Activated T-cell treated with anti-CD3 and anti-CD28 coated beads for 48 hours (primary cell): ENCODE measurements around the gene SPATS2L.
"Not testable (repeated sequence)": the region's sequence is repeated elsewhere in the genome, so short reads cannot be mapped to it uniquely, and the experiment has no call there.

Experiments used
- DNase-seq: peaks from one replicate; pipeline ENCODE4 v3.0.0-alpha.2; 2020; ENCODE audit warnings: low read depth

SPATS2L gene

GRCh38 chr2:200320344-200320743 is 13.9 kb downstream of the SPATS2L start:
- DNase-seq: no peak

GRCh38 chr2:200320991-200321390 is 14.5 kb downstream of the SPATS2L start:
- no peak for DNase-seq

DNA sequence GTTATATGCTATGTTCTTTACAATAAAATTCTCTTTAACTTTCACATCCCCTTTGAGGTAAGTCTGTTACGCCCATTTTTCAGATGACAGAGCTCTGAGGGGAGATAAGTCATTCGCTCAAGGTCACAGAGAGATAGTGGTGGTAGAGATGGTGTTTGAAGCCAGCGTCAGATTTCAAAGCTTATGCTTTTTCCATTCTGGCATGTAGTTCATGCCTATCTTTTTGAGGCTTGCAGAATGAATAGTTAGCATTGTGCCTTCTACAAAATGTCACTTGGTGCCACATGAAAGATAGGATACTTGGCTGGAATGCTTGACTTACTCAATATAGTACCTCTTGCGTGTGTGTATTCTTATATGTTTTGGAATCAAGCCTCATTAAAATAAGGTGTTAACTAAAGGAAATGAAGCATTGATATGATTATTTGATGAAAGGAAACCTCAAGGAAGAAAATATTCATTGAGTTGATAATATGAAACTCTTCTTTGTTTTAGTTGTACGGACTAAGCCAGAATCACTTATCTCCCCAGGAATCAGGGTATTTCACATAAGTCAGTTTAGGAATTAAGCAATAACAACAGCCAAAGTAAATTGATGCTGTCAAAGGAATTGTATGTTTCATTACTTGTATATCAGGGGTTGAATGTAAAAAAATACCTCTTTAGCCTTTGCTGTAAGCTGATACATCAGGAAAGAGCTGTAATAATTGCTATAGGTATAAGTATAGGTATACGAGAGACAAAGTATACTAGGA is 15.5 kb downstream of the SPATS2L start:
- DNase-seq: no peak

GRCh38 chr2:200322607-200323006 is 16.1 kb downstream of the SPATS2L start:
- DNase-seq: no peak

DNA sequence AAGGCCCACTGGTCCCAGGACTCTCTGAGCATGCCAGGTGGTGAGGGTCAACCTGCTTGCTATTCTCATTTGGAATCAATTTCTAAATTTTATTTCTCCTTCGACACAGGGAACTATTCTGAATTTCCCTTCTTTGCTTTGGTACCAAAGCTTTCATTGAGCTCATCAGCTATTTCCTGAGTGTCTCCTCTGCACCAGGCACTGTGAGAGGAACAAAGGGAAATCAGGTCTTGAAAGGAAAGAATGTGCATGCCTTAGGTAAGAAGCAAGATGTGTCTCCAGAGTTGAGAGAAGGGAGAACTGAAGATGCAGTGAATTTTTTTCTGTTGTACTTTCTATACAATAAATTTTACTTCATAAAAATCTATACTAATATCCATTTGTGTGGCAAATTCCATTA is 17.9 kb downstream of the SPATS2L start:
- DNase-seq: no peak

DNA sequence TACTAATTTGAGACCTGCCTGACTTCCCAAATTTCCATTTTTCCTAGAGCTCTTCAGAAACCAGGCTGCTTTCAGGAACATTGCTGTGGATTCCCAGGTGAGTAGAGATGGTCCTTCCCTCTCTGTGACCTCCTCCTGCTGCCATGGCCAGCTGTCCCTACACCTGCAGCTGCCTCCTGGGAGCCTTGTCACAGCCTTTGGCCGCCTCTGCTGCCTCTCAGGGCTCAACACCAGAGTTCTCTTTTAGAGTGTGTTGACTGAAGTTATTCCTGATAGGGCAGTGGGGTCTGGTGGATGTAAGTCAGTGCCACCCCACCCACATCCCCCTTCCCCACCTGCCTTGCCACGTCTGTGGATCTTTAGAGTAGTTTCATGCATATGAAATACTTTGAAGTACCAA is 22.9 kb downstream of the SPATS2L start:
- DNase-seq: no peak

DNA sequence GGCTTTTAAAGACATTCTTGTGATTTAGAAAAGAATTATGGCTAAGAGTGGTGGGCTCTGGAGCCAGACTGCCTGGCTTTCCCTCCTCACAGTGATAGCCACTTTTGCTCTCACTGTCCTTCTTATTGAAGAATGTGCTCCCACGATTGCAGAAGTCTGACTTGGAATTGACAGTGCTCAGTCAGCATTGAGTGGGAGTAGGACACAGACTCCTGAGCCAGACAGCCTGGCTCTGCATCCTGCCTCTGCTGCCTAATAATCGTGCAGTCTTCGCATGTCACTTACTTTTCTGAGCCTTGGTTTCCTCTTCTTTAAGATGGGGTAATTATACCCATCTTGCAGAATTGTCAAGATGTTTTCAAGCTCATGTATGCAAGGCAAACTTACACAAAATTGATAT is 23.3 kb downstream of the SPATS2L start:
- no peak for DNase-seq

DNA sequence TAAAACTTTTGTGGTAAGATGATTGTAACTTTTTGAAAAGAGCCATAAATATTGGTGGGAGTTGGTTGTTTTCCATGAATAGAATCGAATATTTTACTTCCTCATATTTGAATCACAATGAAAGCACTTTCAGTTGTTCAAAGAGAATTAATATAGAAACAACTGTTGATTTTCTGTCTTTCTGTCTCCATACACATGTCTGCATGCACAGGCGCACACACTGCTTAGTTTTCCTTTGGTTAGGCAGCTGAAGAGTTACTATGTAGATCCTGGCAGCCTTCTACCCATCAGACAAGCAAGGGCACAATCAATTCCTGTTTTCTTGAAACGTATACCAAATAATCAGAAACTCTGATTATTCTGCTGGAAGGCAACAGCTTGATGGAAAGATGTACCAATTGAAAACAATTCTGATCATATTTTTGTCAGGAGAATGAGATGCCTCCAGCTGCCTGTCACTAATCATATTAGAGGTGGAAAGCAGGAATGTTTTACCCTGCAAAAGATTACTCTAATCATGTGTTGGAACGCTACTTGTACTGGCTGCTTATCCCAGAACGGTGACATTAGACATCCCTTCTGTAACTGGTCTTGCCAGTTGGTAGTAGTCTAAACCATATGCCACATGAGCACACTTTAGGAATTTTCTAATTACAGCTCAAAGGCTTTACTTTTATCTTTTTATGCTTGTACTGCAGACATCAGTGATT is 24.0 kb downstream of the SPATS2L start:
- DNase-seq: no peak

DNA sequence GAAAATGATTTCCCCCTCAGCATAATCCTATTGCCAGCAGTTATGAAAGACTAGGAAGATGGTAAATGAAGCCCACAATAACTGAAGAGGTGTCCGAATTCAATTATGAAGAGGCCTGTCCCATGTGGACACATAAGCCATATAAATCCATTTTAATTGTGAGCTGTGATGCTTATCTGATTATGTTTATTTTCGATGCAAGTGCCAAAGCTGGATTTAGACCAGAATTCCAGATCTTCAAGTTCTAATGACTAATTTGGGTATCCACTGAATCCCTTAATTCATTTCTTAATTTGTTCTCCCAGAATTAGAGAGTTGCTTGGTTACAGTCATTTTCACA is 24.5 kb downstream of the SPATS2L start:
- DNase-seq: no peak

- DNase-seq: no peak
These were observed 29.2 kb downstream of the SPATS2L start for GRCh38 chr2:200335657-200336056.

DNA sequence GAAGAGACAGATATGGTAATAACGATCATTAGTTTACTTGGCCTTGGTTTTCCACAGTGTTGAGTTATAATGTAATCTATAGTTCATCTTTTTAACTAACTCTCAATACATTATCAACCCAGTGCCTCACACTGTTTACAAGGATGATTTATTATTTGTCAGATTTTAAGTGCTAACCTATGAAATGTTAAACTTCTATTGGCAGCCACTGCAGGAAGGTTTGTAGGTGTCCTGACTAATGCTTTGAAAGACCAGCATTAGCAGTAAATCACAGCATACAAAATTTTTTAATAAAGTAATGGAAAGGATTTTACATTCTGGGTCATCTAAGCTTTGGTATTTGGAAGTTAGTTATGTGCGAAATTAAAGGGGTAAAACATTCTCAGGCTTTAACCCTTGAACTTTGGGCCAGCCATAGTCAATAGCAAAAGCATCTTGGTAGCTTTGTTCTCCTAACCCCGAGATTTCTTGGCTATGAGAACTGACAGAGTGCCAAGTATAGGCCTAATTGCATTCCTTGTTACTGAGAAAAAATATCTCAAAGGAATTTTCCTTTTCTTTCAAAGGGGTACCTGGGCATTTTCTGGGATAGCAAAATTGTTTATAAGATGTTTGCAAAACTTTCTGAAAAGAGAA is 30.6 kb downstream of the SPATS2L start:
- DNase-seq: no peak

- DNase-seq: no peak
These were observed 31.1 kb downstream of the SPATS2L start for GRCh38 chr2:200337621-200338020.

DNA sequence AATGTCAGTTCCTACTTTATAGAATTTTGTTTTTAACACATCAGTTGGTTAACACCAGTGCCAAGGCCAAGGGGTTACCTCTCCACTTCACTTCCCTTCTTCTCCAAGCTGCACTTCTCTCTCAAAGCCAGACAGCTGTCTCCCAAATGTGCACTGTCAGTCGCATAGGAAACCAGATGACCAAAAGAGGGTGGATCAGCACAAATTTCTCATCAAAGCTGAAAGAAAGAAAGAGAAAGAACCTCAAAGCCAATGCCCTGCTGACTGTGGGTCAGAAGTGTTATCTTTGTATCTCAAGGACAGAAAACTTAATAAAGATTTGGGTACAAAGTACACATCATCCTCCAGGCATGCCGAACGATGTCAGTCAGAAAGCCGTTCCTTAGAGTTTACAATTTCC is 32.2 kb downstream of the SPATS2L start:
- DNase-seq: no peak

DNA sequence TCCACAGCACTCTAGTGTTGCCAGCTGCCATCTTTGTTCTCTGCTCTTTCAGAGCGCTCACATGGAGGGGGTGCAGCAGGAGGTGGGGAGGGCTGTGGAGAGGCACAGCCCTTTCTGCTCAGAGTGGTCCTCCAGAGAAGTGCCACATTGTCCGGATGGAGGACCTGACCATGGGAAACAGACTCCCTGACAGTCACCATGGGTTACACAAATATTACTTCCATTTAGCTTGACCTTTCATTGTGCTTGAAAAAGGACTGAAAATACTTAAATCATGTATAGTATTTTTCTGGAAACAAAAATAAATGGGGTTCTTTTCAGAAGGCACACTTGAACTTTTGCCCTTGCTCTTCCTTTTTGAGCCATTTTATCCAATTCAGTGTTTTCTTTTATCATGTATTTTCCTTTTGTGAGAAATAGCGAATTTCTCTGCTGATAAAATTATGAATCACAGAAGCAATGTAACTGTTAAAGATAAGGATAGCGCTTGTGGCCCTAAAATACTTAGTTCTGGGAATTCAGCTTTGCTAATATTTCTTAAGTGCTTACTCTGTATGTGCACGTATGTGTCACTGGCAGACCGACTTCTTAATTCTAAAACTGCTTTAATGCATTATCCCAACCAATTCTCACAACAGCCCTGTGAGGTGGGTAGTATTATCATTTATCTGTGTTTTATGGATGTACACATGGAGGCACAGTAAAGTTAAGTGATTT is 34.2 kb downstream of the SPATS2L start:
- no peak for DNase-seq

DNA sequence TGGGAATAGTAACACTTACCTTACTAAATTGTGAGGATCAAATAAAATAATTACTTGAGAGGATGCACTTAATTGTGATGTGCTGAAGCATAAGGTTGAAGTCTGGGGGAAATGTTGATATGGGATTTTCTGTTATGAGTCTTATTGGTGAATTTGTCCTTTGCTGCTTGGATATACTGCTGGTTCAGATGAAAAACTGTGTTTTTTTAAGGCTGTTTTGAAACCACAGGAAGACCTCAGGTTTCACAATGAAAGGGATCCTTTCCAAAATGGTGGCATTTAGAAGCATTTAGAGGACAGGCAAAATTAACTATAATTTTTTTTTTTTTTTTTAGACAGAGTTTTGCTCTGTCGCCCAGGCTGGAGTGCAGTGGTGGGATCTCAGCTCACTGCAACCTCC is 34.9 kb downstream of the SPATS2L start:
- no peak for DNase-seq

DNA sequence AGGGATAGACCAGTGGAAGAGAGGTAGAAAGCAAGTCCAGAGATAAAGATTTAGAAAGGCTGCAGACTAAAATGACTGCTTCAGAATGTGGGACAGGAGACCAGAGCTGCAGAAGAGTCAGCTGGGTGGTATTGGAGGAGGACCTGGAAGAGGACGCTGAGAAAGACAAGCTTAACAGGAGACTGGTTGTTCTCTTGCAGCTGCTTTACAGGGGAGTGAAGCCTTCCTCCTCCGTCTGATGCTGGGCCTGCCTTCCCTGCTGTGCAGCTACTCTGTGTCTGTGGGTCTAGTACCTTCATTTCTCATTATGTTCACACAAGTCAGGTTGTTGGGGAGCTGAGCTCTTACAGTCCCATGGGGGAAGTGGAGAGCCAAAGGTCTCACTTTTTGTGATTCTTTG is 35.7 kb downstream of the SPATS2L start:
- no peak for DNase-seq

DNA sequence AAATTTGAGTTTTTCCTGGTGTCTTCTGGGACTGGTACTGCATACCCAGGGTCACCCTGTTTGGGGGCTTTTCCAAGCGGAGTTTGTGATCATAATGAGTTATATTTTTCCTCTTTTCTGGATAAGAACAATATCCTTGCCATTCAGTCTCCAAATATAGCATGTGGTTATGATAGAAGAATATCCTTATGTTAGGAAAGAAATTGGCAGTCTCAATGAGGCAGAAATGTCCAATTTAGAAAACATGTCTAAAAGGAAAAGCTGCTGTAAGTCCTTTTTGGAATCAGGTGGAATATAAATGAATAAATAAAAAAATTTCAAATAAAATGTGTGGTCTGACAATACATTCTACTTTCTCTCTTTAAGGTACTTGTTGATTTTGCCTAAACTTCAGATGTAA is 36.2 kb downstream of the SPATS2L start:
- DNase-seq: no peak

DNA sequence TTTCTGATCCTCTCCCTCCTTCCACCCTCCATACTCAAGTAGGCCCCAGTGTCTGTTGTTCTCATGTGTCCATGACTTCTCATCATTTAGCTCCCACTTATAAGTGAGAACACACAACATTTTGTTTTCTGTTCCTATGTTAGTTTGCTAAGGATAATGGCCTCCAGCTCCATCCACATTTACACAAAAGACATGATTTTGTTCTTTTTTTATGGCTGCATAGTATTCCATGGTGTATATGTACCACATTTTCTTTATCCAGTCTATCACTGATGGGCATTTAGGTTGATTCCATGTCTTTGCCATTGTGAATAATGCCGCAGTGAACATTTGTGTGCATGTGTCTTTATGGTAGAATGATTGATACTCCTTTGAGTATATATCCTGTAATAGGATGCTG is 37.7 kb downstream of the SPATS2L start:
- not testable (repeated sequence) for DNase-seq

- no peak for DNase-seq
These were observed 39.5 kb downstream of the SPATS2L start for GRCh38 chr2:200345975-200346374.

DNA sequence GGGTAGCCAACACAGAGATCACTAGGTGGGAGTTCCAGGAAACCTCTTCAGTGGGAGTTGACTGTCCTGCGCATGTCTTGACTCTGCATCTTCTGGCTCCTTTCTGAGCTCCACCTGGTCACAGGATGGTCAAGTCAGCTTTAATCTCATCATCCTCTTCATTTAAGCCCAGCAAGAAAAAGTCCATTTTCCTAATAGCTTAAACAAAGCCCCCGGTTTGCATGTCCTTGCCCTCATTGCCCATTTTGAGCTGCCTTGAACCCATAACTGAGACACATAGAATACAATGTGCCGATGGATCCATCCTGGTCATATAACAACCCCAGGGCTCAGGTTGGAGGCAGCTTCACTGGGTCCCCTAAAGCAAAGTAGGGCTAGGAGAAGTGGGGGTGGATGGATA is 40.8 kb downstream of the SPATS2L start:
- DNase-seq: no peak

- DNase-seq: no peak
These were observed 42.5 kb downstream of the SPATS2L start for GRCh38 chr2:200348897-200349563.

DNA sequence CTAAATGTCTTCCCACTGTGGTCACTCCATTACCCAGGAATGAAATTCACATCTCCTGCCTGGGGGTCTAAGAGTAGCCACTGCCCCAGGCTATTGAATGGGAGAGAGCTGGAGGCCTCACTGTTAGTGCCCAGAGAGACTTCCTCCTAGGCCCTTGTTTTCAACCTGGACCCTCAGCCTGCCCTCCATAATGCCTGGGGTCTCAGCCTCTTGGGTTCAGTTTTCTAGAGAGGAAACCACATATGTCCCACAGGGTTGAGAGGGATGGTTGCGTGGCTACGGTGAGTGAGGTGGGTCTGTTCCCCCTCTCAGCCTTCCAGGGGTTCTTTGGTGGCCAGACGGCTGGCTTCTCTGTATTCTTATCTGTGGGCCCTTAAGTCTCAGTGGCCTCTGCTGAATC is 43.4 kb downstream of the SPATS2L start:
- DNase-seq: no peak
